GM12801 (cell line): Measurements from ENCODE around the gene UBR3.

ENCODE experiments used
- CTCF ChIP-seq: IDR thresholded peaks from one replicate; pipeline ENCODE4 v1.5.1; 2011; ENCODE audit warnings: control low read depth; ENCODE audit not compliant: insufficient read length; ENCODE audit errors: extremely low read depth

Gene UBR3

DNA sequence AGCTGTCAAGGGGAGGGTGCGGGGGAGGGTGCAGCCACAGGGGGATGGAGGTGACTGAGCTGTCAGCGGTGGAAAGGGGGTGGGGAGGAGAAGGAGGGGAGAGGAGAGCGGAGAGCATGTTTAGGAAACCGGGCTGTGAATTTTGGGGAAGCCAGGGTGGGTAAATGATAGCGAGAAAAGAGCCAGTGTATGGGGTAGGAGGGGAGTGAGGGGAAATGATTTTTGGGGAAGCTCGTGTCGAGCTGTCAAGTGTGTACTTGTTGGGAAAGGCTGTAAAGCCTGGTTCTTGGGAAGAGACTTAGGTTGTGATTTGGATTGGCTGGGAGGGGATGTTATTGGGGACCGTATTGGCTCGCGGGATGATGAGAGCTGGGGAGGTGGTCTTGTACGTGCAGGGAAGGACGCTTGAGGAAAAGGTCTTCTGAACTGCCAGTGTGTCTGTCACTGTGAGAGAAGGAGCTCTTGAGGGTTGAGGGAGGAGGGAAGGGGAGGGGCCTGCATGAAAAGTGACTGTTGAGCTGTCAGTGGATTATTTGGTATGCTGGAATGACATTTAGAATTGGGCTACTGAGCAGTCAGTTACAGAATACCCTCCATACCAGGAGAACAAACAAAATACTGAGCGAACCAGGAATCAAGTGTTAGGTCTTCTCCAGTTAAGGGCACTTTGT lies 1.0 kb downstream of the UBR3 start:
- TF ChIP-seq CTCF, result no peak

- TF ChIP-seq CTCF, result no peak
Measured at GRCh38 chr2:169834401-169834800, 7.1 kb downstream of the UBR3 start.

GRCh38 chr2:169838743-169839489 lies 11.7 kb downstream of the UBR3 start:
- TF ChIP-seq CTCF, result no peak

DNA sequence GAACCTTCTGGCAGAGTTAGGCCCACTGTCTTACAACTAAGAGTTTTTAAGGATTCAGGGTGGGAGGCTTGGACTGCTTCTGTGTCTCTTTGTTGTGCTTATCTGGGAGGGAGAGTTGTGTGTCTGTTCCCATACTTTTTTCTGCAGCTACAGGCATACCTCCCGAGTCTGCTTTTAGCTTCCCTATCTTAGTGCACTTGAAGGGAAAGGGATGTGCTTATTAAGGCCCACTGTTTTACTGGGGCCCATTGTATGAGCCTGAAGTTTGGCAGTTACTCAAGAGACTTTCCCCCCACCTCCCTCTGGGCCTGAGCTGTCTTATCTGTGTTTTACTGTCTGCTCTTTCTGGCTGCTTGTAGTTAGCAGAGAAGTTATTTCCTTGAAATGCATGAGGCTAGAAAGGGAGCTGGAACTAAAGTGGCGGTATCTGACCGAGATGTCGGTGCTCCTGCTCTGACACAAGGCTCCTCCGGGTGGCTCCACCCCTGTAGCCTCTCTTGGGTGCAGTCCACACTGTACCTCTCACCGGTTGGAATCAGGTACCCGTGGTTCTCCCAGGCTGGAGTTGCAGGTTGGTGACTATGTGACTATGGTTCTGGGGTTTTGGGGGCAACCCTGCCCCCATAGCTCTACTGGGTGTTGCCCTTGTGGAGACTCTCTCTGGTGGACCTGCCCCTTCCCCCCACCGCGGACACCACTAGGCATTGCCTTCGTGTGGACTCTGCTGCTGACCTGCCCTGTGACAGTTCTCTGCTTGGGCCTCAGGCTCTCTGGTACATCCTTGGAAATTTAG lies 12.9 kb downstream of the UBR3 start:
- no peak for TF ChIP-seq CTCF

DNA sequence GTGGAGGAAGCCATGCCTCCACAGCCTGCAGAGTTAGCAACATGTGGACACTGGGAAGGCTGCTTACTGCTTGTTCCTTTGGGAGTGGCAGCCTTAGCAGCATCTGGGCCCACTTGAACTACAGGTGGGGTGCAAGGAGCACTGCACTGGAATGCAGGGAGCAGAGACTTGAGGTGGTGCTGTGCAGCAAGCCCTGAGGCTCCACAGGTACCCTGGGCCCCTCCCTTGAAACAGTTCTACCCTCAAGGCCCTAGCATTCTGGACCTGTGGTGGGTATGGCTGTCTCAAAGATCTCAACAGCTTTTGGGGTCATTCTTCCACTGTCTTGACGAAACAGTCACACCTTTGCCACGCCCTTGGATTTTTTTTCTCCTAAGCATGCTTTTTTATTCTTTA lies 13.5 kb downstream of the UBR3 start:
- no peak for TF ChIP-seq CTCF

GRCh38 chr2:169845016-169845415 lies 17.8 kb downstream of the UBR3 start:
- no peak for TF ChIP-seq CTCF

- no peak for TF ChIP-seq CTCF
Measured at GRCh38 chr2:169849710-169850109, 22.5 kb downstream of the UBR3 start.
